GM23338 (cell line): Measurements from ENCODE around the gene FAM241B.

Source experiments
- CREB1 ChIP-seq: fragments of 250-450 bp; sonication (Bioruptor Pico); IDR thresholded peaks from 2 replicates; pipeline ENCODE4 v1.5.0; 2020; ENCODE audit warnings: low read depth, mild to moderate bottlenecking, moderate library complexity
- CTCF ChIP-seq, 2 experiments: fragments of 200-600 bp in 1 of 2; sonication (generic) in 1 of 2; conservative IDR thresholded peaks; 2 replicates each; pipeline versions ENCODE4 v1.5.1 to v1.6.1; 2016 to 2017; ENCODE audit warnings: antibody characterized with exemption in 2 of 2, low read depth in 2 of 2, mild to moderate bottlenecking in 2 of 2, moderate library complexity in 1 of 2
- EZH2 ChIP-seq: fragments of 200-600 bp; sonication (generic); IDR thresholded peaks from one replicate; pipeline ENCODE4 v1.8.0; 2017; ENCODE audit warnings: antibody characterized with exemption, mild to moderate bottlenecking, low read depth; ENCODE audit not compliant: unreplicated experiment
- EZH2phosphoT487 ChIP-seq: fragments of 200-600 bp; sonication (generic); IDR thresholded peaks from one replicate; pipeline ENCODE4 v1.8.1; 2018; ENCODE audit warnings: antibody characterized with exemption; ENCODE audit not compliant: unreplicated experiment
- JUNB ChIP-seq: IDR thresholded peaks from one replicate; pipeline ENCODE4 v1.6.1; 2016; ENCODE audit warnings: antibody characterized with exemption; ENCODE audit not compliant: unreplicated experiment
- POLR2AphosphoS5 ChIP-seq: IDR thresholded peaks from 2 replicates; pipeline ENCODE4 v1.6.1; 2016; ENCODE audit warnings: antibody characterized with exemption, low read depth

- TF ChIP-seq POLR2AphosphoS5 (no peak), CTCF (conservative IDR thresholded peaks at IDR 0.05; ENCODE audit: low read depth in 2 of 2) (no peak), CREB1 (CRISPR knock-in tag) (no peak), EZH2 (no peak), EZH2phosphoT487 (no peak), JUNB (no peak)
These were observed 22.2 kb downstream of the FAM241B start for GRCh38 chr10:69652111-69652856.
